Activated T-helper 1 cell treated with Interleukin-2 at 50 U/mL for 16 hours (primary cell): ENCODE results near the gene FRMD5.

ENCODE experiments used
- DNase-seq: peaks from one replicate; pipeline ENCODE4 v3.0.0-alpha.2; 2020; ENCODE audit warnings: low read depth

The FRMD5 gene

GRCh38 chr15:44160796-44161195 lies 34.3 kb downstream of the FRMD5 start:
- DNase-seq: no peak

DNA sequence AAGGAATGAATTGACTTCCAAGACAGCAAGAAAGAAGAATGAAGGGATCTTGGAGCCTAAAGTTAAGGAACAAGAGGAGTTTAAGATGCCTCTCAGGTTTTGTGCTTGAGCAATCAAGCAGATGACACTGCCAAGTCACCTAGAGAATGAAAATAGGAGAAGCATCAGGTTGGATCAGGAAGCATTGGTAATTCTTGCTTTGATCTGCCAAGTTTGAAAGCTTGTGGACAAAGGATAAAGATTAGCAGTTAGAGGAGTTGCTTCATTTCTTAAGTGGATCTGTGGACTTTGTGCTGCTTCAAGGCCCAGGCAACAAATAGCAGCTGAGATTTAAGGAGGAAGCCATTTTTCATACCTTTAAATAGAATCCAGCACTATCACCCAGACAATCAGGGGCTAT lies 35.6 kb downstream of the FRMD5 start:
- DNase-seq: no peak

DNA sequence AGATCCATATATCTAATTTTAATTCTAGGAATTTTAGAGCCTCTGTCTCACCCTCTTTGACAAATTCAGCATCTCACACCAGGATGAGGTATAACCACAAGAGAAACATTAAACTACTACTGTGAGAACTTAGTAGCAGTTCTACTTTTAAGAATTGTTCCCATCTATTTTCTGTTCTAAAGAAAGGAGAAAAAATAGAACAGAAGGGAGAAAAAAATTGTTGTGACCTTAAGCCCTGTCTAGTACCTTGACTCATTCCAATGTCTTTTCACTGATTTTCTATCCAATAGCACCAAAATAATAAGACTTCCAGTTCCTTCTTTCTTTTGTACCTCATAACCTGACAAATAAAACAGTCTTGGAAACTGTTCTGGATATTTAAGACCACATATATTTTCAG lies 37.0 kb downstream of the FRMD5 start:
- no peak for DNase-seq

GRCh38 chr15:44157679-44158078 lies 37.4 kb downstream of the FRMD5 start:
- DNase-seq: no peak

DNA sequence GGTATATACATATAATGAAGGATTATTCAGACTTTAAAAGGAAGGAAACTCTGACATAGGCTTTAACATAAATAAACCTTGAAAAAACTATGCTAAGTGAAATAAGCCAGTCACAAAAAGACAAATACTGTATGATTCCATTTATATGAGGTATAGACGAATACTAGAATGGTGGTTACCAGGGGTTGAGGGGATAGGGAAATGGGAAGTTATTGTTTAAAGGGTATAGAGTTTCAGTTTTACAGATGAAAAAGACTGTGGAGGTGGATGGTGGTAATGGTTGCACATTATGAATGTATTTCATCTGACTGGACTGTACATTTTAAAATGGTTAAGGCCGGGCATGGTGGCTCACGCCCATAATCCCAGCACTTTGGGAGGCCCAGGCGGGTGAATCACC lies 41.7 kb downstream of the FRMD5 start:
- no peak for DNase-seq

- DNase-seq: no peak
These were observed 45.8 kb downstream of the FRMD5 start for GRCh38 chr15:44149224-44149623.

DNA sequence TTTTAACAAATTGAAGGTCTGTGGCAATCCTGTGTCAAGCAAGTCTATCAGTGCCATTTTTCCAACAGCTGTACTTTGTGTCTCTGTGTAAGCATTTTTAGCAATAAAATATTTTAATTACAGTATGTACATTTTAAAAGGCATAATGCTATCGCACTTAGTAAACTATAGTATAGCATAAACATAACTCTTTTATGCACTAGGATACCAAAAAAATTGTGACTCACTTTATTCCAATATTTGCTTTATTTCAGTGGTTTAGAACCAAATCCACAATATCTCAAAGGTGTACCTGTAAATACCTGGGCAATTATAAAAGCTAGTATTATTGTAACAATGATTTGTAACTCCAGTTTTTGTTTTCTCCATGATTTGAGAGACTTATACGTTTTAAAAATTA lies 46.5 kb downstream of the FRMD5 start:
- DNase-seq: no peak

GRCh38 chr15:44147636-44148035 lies 47.4 kb downstream of the FRMD5 start:
- DNase-seq: no peak

- DNase-seq: no peak
These were observed 49.6 kb downstream of the FRMD5 start for GRCh38 chr15:44145495-44145894.

- no peak for DNase-seq
These were observed 50.1 kb downstream of the FRMD5 start for GRCh38 chr15:44144992-44145391.

DNA sequence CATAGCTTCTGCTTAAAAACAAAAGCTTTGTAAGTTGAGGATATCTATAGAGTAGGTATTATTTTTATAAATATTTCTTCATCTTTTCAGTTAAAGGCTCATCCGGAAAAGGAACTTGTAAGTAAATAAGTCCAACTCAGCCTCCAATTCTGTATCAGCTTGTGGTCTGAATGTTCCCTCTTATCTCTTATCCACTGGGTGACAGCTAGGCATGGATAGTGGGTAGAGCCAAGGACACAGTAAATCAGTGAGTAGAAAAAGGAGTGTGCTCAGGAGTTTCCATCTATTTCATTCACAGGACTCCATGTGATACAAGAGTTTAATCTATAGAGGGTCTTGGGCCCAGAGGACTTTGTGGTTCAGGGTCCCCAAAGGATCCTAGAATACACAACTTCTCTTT lies 50.9 kb downstream of the FRMD5 start:
- DNase-seq: no peak

DNA sequence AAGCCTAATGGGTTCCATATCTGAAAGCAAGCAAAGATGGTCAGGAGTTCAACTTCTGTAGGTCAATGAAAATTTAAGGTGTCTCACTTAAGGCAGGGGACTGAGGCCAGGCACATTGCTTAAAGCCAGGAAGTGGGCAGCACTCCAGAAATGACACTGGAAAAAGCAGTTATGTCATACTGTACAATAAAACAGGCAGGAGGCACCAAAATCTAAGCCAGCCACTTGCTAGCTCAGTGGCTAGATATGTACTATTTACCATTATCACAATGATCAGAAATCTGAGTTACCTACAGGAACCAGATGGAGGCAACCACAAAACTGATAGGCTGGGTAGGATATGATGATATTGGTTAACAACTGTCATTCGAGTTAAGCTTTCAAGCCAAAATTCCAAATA lies 57.3 kb downstream of the FRMD5 start:
- DNase-seq: no peak

GRCh38 chr15:44136991-44137477 lies 58.0 kb downstream of the FRMD5 start:
- DNase-seq: no peak

DNA sequence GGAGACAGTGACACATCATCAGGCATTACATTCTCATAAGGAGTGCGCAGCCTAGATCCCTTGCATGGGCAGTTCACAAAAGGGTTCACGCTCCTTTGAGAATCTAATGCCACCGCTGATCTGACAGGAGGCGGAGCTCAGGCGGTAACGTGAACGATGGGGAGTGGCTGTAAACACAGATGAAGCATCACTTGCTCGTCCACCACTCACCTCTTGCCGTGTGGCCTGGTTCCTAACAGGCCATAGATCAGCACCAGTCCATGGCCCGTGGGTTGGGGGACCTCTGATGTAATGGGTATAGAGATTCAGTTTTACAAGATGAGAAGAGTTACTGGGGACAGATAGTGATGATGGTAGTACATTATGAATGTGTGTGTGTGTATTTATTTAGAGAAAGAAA lies 63.0 kb downstream of the FRMD5 start:
- no peak for DNase-seq

DNA sequence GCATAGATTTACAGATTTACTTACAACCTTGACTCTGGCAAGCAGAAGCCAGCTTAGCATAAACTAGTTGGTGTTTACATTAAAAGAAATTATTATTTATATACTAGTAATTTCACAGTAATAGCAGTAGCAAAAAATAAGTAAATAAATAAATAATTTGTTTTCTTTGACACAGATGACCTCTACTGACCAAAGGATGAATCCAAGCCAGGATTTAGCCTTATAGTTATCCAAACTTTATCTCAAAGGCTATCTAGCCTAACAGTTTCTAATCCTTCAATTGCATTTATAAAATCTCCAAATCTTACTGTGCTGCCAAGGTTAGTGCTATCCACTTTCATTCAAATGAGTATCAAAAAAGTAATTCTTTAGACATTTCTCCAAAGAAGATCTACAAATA lies 64.3 kb downstream of the FRMD5 start:
- DNase-seq: no peak

- no peak for DNase-seq
These were observed 65.2 kb downstream of the FRMD5 start for GRCh38 chr15:44129911-44130310.

GRCh38 chr15:44128443-44128842 lies 66.6 kb downstream of the FRMD5 start:
- DNase-seq: no peak

GRCh38 chr15:44125879-44126278 lies 69.2 kb downstream of the FRMD5 start:
- DNase-seq: no peak

GRCh38 chr15:44102675-44103254 lies 92.3 kb downstream of the FRMD5 start:
- DNase-seq: no peak

DNA sequence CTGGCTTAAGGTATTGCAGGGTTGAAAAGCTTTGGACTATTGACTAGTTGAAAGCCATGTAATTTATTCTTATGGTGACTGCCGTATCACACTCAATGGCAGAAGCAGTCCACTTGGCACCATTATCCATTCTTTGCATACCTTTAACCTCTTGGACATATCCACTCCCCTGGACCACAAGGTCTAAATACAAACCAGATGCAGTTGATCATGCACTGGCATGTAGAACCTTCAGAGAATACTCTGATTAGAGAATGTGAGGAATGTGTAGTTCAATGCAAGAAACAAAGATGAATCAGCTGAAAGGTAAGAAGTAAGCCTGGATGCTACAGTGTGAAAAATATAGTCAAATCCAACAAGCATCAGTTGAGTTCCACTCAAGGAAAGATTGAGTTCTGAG lies 93.1 kb downstream of the FRMD5 start:
- DNase-seq: no peak

DNA sequence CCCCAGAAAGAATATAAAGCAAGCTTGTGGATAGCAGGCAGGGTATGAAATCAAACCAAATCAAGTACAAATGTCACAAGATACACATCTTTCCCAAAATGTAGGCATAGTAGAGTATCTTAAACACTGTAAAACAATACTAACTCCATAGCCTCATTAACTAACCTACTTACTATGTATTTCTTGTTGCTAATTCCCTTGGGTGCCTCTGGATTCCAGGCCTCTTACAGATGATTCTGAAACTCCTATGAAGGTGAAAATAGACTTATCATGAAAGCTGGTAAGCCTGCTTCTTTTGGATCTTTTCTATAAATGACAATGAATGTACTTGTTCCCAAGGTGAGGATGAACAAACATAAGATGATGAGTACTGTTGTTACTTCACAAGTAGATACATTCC lies 93.8 kb downstream of the FRMD5 start:
- no peak for DNase-seq

- no peak for DNase-seq
These were observed 95.4 kb downstream of the FRMD5 start for GRCh38 chr15:44099671-44100070.

DNA sequence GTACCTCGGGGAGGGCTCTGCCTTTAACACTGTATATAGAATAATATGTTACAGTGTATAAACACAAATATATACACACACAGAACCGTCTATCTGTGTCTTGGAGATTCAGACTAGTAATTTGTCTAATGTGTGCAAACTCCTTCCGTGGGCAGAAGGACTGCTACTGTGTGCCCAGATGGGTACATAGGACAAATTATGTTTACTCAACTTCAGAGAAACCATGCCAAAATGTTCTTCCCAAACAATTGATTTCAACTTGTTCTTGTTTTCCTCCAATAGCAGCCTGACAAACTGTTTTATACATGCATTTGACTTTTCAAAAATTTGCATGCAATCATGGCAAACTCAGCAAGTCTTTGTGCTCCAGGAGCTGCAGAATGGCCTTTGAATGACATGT lies 97.5 kb downstream of the FRMD5 start:
- DNase-seq: no peak

DNA sequence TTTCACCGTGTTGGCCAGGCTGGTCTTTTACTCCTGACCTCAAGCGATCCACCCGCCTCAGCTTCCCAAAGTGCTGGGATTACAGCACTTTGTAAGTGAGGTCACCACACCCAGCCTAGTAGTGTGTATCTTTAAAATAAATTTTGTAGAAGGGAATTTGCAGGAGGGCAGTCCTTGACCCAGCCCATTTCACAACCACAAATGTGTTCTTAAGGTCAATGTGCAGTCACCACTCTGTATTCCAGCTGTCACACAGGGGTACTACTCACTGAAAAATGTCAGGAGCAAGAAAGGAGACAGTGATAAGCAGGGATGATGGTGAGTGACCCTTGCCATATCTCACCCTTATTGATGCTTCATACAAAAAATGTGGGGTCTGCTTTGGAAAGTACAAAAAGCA lies 98.5 kb downstream of the FRMD5 start:
- no peak for DNase-seq

DNA sequence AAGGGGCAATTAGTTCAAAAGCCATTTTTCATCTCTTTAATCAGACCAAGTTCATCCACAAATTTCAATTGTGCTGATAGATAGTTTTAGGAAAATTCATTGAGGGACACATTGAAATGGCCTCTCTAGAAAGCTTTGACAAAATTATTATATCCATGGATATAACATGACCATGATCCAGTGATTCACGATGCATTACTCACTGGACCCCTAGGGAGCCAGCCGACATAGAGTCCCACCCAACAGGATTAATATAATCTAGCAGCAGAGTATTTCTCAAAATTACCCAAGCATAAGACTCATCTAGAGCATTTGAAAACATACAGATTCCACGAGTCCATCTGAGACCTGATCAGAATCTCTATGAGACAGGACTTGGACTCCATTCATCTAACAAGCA lies 100.3 kb downstream of the FRMD5 start:
- DNase-seq: no peak
